HG03469 (cell line): ENCODE data around the gene SMG9.

Experiments used
- ATAC-seq: cut with Tn5 transposase; IDR thresholded peaks from one replicate; pipeline ENCODE4 v1.9.1; 2021; ENCODE audit warnings: mild to moderate bottlenecking, moderate library complexity, moderate number of reproducible peaks; ENCODE audit not compliant: unreplicated experiment

The SMG9 gene

GRCh38 chr19:43759515-43759914 lies 4.8 kb upstream of the SMG9 start:
- no peak for ATAC-seq

- no peak for ATAC-seq
Measured at GRCh38 chr19:43755256-43755801, 567 bp upstream of the SMG9 start.

DNA sequence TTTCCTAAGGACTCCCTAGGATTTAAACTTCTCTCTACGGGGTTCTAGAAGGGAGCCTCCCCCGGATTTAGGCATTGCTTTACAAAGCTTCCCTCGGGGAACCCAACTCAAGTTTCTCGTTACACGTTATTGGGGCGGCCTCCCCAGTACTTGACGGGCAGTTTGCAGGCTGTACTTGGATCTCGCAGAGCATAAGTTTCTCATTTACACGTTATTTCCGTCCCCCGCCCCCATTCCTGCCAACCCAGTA lies 584 bp downstream of the SMG9 start:
- ATAC-seq, result no peak

GRCh38 chr19:43752287-43752875 lies 2.4 kb downstream of the SMG9 start:
- no peak for ATAC-seq

GRCh38 chr19:43751466-43752220 lies 3.1 kb downstream of the SMG9 start:
- ATAC-seq, result no peak

DNA sequence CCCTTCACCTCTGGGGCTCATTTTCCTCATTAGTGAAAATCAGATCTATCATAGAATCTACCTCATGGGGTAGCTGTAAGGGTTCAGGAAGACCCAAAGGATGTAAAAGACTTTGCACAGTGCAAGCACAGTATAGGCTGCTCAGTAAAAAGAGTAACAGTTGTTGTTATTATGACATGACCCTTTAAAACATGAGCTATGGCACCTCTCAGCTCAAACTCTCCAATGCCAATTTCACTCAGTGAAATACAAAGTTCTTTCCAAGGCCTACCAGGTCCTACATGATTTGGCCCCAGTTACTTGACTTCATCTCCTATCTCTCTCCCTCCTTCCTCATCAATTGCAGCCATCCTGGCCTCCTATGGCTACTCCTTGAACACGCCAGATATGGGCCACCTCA lies 4.9 kb downstream of the SMG9 start:
- no peak for ATAC-seq

- no peak for ATAC-seq
Measured at GRCh38 chr19:43749152-43749551, 5.6 kb downstream of the SMG9 start.

DNA sequence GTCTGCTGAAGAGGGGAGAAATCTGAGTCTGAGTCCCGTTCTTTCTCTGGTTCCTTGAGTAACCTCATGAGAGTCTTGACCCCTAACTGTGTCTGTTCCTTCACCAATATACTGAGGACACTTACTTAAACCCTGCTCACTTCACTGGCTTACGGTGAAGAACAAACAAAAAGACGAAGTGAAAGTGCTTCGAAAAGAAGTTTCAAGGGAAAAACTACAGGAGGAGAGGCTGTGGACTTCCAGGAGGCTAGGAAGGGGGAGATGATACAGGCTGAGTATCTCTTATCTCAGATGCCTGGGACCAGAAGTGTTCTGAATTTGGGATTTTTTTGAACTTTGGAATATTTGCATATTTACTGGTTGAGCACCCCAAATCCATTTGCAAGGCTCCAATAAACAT lies 6.1 kb downstream of the SMG9 start:
- ATAC-seq, result no peak

DNA sequence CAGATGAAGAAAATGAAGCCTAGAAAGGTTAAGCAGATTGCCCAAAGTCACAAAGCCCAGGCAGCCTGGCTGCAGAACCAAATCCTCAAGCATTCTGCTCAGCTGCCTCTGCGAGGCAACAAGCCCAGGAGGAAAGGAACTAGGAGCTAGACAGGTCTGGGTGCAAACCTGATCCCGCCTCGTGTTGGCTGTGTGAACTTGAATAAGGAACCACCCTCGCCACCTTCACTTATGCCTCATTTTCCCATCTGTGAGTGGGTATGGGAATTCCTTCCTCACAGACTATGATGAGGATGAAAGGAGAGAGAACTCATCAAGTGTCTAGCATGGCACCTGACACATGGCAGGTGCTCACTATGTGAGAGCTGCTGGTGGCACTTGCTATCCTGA lies 6.6 kb downstream of the SMG9 start:
- ATAC-seq, result no peak

- no peak for ATAC-seq
Measured at GRCh38 chr19:43747557-43748204, 7.1 kb downstream of the SMG9 start.

GRCh38 chr19:43743059-43743458 lies 11.7 kb downstream of the SMG9 start:
- ATAC-seq, result no peak

- ATAC-seq, result no peak
Measured at GRCh38 chr19:43741075-43741825, 13.5 kb downstream of the SMG9 start.

DNA sequence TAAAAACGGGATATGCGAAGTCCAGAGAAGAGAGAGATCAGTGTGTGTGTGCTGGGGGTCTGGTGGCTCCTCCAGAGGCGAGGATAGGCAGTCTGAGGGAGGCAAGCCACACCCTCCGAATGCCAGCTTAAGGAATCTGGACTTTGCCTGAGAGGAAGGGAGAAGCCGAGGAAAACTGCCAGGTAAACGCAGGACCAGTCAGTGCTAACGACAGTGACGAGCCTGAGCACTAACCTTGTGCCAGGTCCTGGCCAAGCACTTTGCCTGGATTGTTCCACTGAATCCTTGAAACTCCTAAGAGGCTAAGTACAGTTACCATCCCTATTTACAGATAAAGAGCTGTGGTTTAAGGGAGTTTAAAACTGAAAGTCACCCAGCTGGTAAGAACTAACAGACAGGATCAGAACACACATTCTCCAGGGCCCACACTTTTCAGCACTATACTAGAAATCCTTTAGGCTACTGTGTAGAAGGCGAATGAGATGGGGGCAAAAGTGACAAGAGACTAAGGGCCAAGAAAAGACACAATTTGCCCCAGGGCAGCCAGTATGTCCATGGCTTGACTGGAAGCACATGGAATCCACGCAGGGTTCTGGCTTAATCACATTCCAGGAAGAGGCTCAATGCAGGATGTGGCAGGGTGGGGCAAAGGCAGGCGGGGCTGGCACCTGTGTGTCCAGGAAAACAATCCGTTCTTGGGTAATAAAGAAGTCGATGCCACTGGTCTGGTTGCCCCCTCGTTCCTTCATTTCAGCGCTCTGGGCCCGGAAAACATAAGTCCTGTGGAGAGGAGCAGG lies 15.1 kb downstream of the SMG9 start:
- no peak for ATAC-seq

GRCh38 chr19:43738780-43739211 lies 16.0 kb downstream of the SMG9 start:
- no peak for ATAC-seq

DNA sequence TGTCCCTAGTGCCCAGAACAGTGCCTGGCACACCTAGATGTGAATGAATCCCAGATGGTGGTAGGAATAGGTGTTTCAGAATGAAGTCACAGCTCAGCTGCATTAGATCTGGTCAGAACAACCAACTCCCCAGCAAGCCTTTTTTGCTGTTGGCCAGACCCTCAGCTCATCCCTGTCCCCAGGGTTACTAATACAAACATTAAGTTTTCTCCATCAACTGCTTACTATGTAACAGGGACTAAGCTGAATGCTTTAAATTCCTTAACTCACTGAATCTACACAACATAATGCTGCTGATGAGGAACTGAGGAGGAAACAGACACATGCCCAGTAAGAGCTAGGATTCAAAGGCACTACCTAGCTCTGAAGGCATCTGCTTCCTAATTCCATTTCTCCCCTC lies 18.8 kb downstream of the SMG9 start:
- no peak for ATAC-seq

- no peak for ATAC-seq
Measured at GRCh38 chr19:43735013-43735412, 19.7 kb downstream of the SMG9 start.

- no peak for ATAC-seq
Measured at GRCh38 chr19:43731846-43732245, 22.9 kb downstream of the SMG9 start.

DNA sequence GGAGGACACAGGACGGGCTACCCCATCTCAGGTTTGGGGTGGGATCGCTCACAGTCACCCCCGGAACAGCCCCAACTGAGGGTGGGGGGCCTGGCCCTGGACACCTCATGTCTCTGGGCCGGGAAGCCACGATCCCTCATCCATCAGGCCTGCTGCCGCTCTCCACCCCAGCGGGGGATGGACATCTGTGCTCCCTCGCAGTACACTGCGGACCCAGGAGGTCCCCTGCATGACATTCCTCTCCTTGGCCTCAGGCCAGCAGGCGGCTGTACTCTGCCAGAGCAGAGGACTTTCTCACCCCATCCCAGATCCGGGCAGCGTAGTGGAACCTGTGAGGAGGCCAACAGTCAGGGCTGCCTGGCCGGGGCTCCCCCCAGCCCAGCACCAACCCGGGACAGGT lies 23.4 kb downstream of the SMG9 start:
- no peak for ATAC-seq

DNA sequence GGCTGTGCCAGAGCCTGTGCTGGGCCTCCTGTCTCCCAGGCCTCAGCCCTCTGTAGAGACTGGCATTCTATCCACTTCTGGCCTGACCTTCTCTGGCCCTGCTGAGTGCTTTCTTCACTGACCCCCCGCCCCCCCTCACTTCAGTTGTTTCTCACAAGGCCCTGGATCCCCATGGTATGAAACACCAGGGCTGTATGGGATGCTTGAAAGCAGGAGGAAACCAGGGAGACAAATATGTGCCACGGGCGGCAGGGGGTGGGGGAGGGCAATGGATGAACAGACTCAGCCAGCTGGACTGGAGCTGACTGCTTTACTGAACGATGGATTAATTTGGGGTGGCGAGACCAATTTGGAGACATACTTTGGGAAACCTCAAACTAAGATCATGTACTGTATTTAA lies 24.8 kb downstream of the SMG9 start:
- ATAC-seq, result no peak

GRCh38 chr19:43727593-43727853 lies 27.2 kb downstream of the SMG9 start:
- no peak for ATAC-seq
